KMS-11 (cell line): ENCODE data around the gene ZMYND11.

Source experiments
- H2AFZ ChIP-seq: fragments of 200-600 bp; sonication (generic); 2 replicates; pipeline ENCODE4 v1.6.1; 2016; ENCODE audit warnings: antibody characterized with exemption, mixed run types, low read depth
- H3K27ac ChIP-seq: fragments of 200-600 bp; sonication (generic); 2 replicates; pipeline ENCODE4 v1.6.1; 2016; ENCODE audit warnings: mild to moderate bottlenecking, mixed run types
- H3K27me3 ChIP-seq: fragments of 200-600 bp; sonication (generic); 2 replicates; pipeline ENCODE4 v1.6.1; 2017; ENCODE audit warnings: mild to moderate bottlenecking, low read depth, mixed run types, moderate library complexity; ENCODE audit not compliant: insufficient read depth
- H3K36me3 ChIP-seq: fragments of 200-600 bp; sonication (generic); 2 replicates; pipeline ENCODE4 v1.6.1; 2017; ENCODE audit warnings: mild to moderate bottlenecking, mixed run types; ENCODE audit not compliant: insufficient read depth
- H3K4me1 ChIP-seq: fragments of 200-600 bp; sonication (generic); 2 replicates; pipeline ENCODE4 v1.6.1; 2016; ENCODE audit warnings: mild to moderate bottlenecking, low read depth, mixed run types; ENCODE audit not compliant: poor library complexity, severe bottlenecking
- H3K4me2 ChIP-seq: fragments of 200-600 bp; sonication (generic); 2 replicates; pipeline ENCODE4 v1.7.0; 2016; ENCODE audit warnings: mild to moderate bottlenecking, mixed run types
- H3K4me3 ChIP-seq: fragments of 200-600 bp; sonication (generic); IDR thresholded peaks from 2 replicates; pipeline ENCODE4 v1.6.1; 2017; ENCODE audit warnings: low read depth, low read length, mixed read lengths; ENCODE audit not compliant: insufficient read depth
- H3K79me2 ChIP-seq: fragments of 200-600 bp; sonication (generic); 2 replicates; pipeline ENCODE4 v1.6.1; 2016; ENCODE audit warnings: low read depth, mixed run types; ENCODE audit not compliant: insufficient read depth
- H3K9ac ChIP-seq: fragments of 200-600 bp; sonication (generic); 2 replicates; pipeline ENCODE4 v1.6.1; 2016; ENCODE audit warnings: mild to moderate bottlenecking, mixed run types
- H4K20me1 ChIP-seq: fragments of 200-600 bp; sonication (generic); 2 replicates; pipeline ENCODE4 v1.6.1; 2016; ENCODE audit warnings: mild to moderate bottlenecking, mixed run types; ENCODE audit not compliant: insufficient read depth
- CTCF ChIP-seq: fragments of 200-600 bp; sonication (generic); conservative IDR thresholded peaks from 2 replicates; pipeline ENCODE4 v1.6.1; 2017; ENCODE audit warnings: low read depth, mild to moderate bottlenecking, antibody characterized with exemption, low read length, moderate library complexity, mixed read lengths

Gene ZMYND11

DNA sequence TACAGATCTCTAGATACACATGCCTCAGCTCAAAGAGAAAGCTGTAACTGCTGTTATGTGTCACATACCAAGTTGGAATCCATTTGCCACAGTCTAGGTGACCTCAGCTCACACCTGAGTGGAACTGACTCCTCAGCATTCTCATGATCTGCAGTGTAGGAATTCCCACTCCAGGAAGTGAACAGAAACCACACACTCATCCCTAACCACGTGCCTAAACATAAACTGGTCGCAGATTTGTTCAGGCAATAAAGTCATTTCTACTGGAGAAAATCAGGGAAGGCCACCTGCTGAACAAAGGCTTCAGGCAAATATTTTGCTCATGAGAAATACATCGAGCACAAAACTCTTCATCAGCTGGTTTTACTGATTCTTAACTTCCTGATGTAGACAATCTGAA lies 23.0 kb upstream of the ZMYND11 start:
- Histone ChIP-seq H3K4me1 (no peaks in the 10 kb centered on the region), H2AFZ (no peak overlapping the region), H4K20me1 (no peaks in the 10 kb centered on the region), H3K4me3 (no peak overlapping the region), H3K4me2 (no peak overlapping the region), H3K36me3 (no peaks in the 10 kb centered on the region), H3K9ac (no peak overlapping the region), H3K27ac (no peak overlapping the region), H3K79me2 (no peaks in the 10 kb centered on the region), H3K27me3 (no peaks in the 10 kb centered on the region)
- no peak for TF ChIP-seq CTCF

DNA sequence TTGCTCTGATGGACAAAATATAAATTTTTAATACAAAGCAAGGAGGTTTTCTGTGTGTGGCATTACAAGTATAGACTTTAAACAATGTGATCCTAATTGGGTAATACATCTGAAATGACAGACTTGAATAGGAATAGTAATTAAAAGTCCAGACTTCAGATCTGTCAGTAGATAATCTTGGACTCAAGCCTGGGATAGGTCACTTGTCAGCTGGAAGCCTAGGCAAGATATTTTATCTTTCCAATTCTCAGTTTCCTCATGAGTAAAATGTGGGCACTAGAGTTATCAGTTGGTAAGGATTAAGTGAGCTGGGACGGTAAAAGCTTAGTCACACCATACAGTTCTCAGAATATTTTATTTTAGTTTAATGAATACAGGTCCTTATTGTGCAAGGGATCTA lies 10.4 kb upstream of the ZMYND11 start:
- H3K27me3 ChIP-seq: no peaks in the 10 kb centered on the region
- H3K27ac ChIP-seq: no peak overlapping the region
- no peaks in the 10 kb centered on the region for H4K20me1 ChIP-seq
- no peak overlapping the region for H3K9ac ChIP-seq
- H3K4me3 ChIP-seq: no peak overlapping the region
- TF ChIP-seq CTCF: no peak
- H3K36me3 ChIP-seq: no peaks in the 10 kb centered on the region
- H3K79me2 ChIP-seq: no peaks in the 10 kb centered on the region
- no peak overlapping the region for H2AFZ ChIP-seq
- H3K4me2 ChIP-seq: no peak overlapping the region
- no peaks in the 10 kb centered on the region for H3K4me1 ChIP-seq

- peaks cover 15% of the 10 kb centered on the region for H3K4me1 ChIP-seq
- H3K79me2 ChIP-seq: no peaks in the 10 kb centered on the region
- no peak overlapping the region for H3K4me2 ChIP-seq
- no peak overlapping the region for H3K9ac ChIP-seq
- H3K4me3 ChIP-seq: no peak overlapping the region
- no peak for TF ChIP-seq CTCF
- no peak overlapping the region for H2AFZ ChIP-seq
- H3K27me3 ChIP-seq: no peaks in the 10 kb centered on the region
- H3K27ac ChIP-seq: no peak overlapping the region
- no peaks in the 10 kb centered on the region for H3K36me3 ChIP-seq
- H4K20me1 ChIP-seq: no peaks in the 10 kb centered on the region
Observed at GRCh38 chr10:127612-128432, 7.4 kb upstream of the ZMYND11 start.

- Histone ChIP-seq H3K4me2 (no peak overlapping the region), H3K9ac (no peak overlapping the region), H3K79me2 (no peaks in the 10 kb centered on the region), H3K36me3 (no peaks in the 10 kb centered on the region), H3K27me3 (no peaks in the 10 kb centered on the region), H3K27ac (no peak overlapping the region), H2AFZ (no peak overlapping the region), H4K20me1 (no peaks in the 10 kb centered on the region), H3K4me1 (peaks cover 26% of the 10 kb centered on the region), H3K4me3 (no peak overlapping the region)
- no peak for TF ChIP-seq CTCF
Observed at GRCh38 chr10:129810-130209, 5.4 kb upstream of the ZMYND11 start.
